CD4-positive, alpha-beta T cell treated with Interleukin-17A for 4 hours (primary cell): ENCODE measurements around the gene SREK1.
"Not testable (repeated sequence)": the region's sequence is repeated elsewhere in the genome, so short reads cannot be mapped to it uniquely, and the experiment has no call there.

ENCODE experiments used
- DNase-seq: peaks from one replicate; pipeline ENCODE4 v3.0.0-alpha.2; 2020; ENCODE audit warnings: mixed read lengths

Gene SREK1

GRCh38 chr5:66144074-66144833 lies at the start of gene SREK1:
TSS of gene SREK1 (plus strand) at chr5:66144300. CDS start at chr5:66144377, 77 bp downstream.
- DNase-seq: peak; percentile 91

- DNase-seq: no peak
Measured at GRCh38 chr5:66100851-66101250, 43.2 kb upstream of the SREK1 start.

GRCh38 chr5:66113160-66113559 lies 30.9 kb upstream of the SREK1 start:
- no peak for DNase-seq

- DNase-seq: no peak
Measured at GRCh38 chr5:66118304-66118703, 25.8 kb upstream of the SREK1 start.

- no peak for DNase-seq
Measured at GRCh38 chr5:66122379-66123034, 21.6 kb upstream of the SREK1 start.

- no peak for DNase-seq
Measured at GRCh38 chr5:66129144-66129543, 15.0 kb upstream of the SREK1 start.

GRCh38 chr5:66130493-66130892 lies 13.6 kb upstream of the SREK1 start:
- no peak for DNase-seq

- DNase-seq: no peak
Measured at GRCh38 chr5:66134407-66134861, 9.7 kb upstream of the SREK1 start.

- DNase-seq: no peak
Measured at GRCh38 chr5:66136053-66136452, 8.0 kb upstream of the SREK1 start.

- not testable (repeated sequence) for DNase-seq
Measured at GRCh38 chr5:66136944-66137343, 7.2 kb upstream of the SREK1 start.

- DNase-seq: no peak
Measured at GRCh38 chr5:66138637-66139317, 5.3 kb upstream of the SREK1 start.

GRCh38 chr5:66139318-66139712 lies 4.8 kb upstream of the SREK1 start:
- no peak for DNase-seq

- DNase-seq: no peak
Measured at GRCh38 chr5:66142417-66142816, 1.7 kb upstream of the SREK1 start.

GRCh38 chr5:66143473-66144073 lies 527 bp upstream of the SREK1 start:
- DNase-seq: peak; percentile 10

GRCh38 chr5:66144834-66145390 lies 812 bp downstream of the SREK1 start:
- DNase-seq: no peak

GRCh38 chr5:66145737-66146136 lies 1.6 kb downstream of the SREK1 start:
- DNase-seq: no peak

GRCh38 chr5:66149950-66150349 lies 5.8 kb downstream of the SREK1 start:
- DNase-seq: no peak

- no peak for DNase-seq
Measured at GRCh38 chr5:66151030-66151429, 6.9 kb downstream of the SREK1 start.

- DNase-seq: no peak
Measured at GRCh38 chr5:66151491-66151890, 7.4 kb downstream of the SREK1 start.

- no peak for DNase-seq
Measured at GRCh38 chr5:66157046-66157445, 12.9 kb downstream of the SREK1 start.

- no peak for DNase-seq
Measured at GRCh38 chr5:66161356-66161755, 17.3 kb downstream of the SREK1 start.

- DNase-seq: no peak
Measured at GRCh38 chr5:66164044-66164790, 20.1 kb downstream of the SREK1 start.
